ENCODE measurements around the gene ATP8B1. TPM values are rescaled to one million over a fixed set of nuclear protein-coding genes. Genes with fewer than 3 reads are reported as not detected.

The ATP8B1 gene
- total RNA-seq, 4 donors from 2014 or later = 97.3 to 115 (median 103) TPM

DNA sequence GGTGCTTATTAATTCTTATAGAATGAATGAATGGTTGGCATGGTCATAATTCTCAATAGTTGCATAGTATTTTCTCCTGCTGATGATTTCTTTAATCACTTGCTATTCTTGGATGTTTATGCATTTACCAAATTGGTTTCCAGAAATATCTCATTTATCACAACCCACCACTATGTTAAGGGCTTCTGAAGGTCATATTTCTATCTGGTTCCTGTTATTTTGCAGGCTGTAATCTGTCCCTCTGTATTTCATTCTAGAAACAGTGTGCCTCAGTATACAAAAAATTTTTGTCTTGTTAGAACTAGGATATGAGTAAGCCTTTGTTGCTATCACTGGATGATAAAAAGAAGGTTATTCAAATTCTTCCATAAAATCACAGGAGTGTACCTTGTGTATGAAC is 6.1 kb upstream of the ATP8B1 start:
- Histone ChIP-seq H3K9me3 (no peaks in the 10 kb centered on the region), H3K36me3 (no peaks in the 10 kb centered on the region), H3K27me3 (no peaks in the 10 kb centered on the region), H3K4me1 (no peaks in the 10 kb centered on the region), H3K4me3 (no peak overlapping the region), H3K27ac (no peak overlapping the region)
- no peak for TF ChIP-seq POLR2A (IDR thresholded peaks at IDR 0.05)
- TF ChIP-seq, protein P1, sequence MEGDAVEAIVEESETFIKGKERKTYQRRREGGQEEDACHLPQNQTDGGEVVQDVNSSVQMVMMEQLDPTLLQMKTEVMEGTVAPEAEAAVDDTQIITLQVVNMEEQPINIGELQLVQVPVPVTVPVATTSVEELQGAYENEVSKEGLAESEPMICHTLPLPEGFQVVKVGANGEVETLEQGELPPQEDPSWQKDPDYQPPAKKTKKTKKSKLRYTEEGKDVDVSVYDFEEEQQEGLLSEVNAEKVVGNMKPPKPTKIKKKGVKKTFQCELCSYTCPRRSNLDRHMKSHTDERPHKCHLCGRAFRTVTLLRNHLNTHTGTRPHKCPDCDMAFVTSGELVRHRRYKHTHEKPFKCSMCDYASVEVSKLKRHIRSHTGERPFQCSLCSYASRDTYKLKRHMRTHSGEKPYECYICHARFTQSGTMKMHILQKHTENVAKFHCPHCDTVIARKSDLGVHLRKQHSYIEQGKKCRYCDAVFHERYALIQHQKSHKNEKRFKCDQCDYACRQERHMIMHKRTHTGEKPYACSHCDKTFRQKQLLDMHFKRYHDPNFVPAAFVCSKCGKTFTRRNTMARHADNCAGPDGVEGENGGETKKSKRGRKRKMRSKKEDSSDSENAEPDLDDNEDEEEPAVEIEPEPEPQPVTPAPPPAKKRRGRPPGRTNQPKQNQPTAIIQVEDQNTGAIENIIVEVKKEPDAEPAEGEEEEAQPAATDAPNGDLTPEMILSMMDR (IDR thresholded peaks at IDR 0.05) = no peak
- DNase-seq = no peak

DNA sequence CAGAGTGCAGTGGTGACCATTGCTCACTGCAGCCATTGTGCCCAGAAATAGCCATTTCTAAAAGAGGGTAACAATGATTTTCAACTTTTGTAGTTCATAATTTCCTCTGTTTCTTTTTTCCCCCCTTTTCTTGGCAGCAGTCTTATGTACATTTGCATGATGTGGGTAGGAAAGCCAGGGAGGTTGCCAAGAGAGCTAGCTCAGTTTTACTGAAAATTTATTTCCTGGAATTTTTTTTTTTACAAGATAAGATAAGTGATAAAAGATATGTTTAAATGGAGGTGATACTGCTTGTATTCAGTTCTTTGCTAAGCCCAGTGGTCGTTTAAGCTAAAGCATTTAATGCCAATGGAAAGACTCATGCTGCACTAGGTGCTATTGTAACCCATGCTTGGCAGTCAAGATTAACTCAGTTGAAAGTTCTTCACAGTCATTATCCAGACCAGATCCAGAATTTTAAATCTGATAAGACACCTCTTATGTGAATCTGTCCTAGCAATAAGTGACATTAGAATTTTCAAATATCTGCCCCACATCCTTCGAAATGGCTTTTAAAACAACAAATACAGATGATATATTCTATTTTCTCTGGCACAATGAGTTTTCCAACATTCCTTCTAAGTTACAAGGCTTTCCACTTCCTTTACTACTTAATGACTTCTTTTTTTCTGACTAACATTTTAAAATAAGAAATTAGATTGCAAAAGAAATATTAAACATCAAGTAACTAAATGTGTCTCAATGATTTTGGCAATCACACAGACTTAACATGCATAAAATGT is 4.4 kb upstream of the ATP8B1 start:
- H3K27ac ChIP-seq = peak overlapping the region in 1 of 4 donors; percentile 35
- H3K4me1 ChIP-seq = peaks cover 0 to 7% (median 1%) of the 10 kb centered on the region in 4 donors
- TF ChIP-seq, protein P1 (IDR thresholded peaks at IDR 0.05) = no peak
- TF ChIP-seq POLR2A (IDR thresholded peaks at IDR 0.05) = no peak
- H3K27me3 ChIP-seq = no peaks in the 10 kb centered on the region
- H3K36me3 ChIP-seq = no peaks in the 10 kb centered on the region
- H3K4me3 ChIP-seq = no peak overlapping the region
- H3K9me3 ChIP-seq = no peaks in the 10 kb centered on the region
- peak in 1 of 3 donors; percentile 5 for DNase-seq

DNA sequence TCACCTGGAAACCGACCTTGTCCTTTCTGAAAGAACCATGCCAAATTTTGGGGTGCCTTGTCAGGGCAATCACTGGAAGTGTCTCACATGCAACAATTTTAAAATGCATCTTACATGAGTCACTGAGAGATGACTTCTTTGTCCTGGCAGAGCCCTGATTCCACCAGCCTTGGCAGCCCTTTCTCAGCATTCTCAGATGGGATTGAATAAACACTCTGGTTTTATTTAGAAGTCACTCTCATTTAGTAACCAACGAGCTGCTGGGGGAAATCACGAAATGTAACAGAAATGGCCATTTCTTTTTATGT is 3.8 kb upstream of the ATP8B1 start:
- Histone ChIP-seq H3K36me3 (no peaks in the 10 kb centered on the region), H3K4me3 (no peak overlapping the region), H3K27me3 (no peaks in the 10 kb centered on the region), H3K27ac (peak overlapping the region in 1 of 4 donors; percentile 35), H3K4me1 (peaks cover 0 to 12% (median 4%) of the 10 kb centered on the region in 4 donors), H3K9me3 (no peaks in the 10 kb centered on the region)
- TF ChIP-seq POLR2A (IDR thresholded peaks at IDR 0.05) = no peak
- TF ChIP-seq, protein P1 (IDR thresholded peaks at IDR 0.05) = no peak
- peak in 1 of 3 donors; percentile 50 for DNase-seq

DNA sequence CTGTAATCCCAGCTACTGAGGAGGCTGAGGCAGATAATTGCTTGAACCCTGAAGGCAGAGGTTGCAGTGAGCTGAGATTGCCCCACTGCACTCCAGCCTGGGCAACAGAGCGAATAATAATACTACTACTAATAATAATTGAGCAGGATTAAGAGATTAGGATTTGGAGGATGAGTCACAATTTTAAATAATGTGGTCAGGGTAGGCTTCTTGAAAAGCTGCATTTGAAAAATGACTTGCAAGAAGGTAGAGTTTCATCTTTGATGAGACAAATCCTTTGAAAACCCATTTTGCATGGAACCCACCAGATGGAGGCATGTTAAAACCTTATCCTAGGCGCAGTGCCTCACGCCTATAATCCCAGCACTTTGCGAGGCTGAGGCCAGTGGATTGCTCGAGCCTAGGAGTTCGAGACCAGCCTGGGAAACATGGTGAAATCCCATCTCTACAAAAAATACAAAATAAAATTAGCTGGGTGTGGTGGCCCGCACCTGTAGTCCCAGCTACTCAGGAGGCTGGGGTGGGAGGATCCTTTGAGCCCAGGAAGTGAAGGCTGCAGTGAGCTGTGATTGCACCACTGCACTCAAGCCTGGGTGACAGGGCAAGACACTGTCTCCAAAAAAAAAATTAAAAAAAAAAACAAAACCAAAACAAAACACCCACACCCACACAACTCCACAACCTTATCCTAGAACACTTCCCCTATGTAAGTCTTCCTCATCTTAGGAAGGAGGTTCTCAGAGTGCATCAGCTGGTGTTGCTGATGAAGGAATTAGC is 3.3 kb upstream of the ATP8B1 start:
- no peaks in the 10 kb centered on the region for H3K36me3 ChIP-seq
- no peaks in the 10 kb centered on the region for H3K9me3 ChIP-seq
- H3K4me1 ChIP-seq = peaks cover 0 to 16% (median 4%) of the 10 kb centered on the region in 4 donors
- DNase-seq = peak in 1 of 3 donors; percentile 21
- peak overlapping the region in 1 of 4 donors; percentile 35 for H3K27ac ChIP-seq
- H3K27me3 ChIP-seq = no peaks in the 10 kb centered on the region
- no peak for TF ChIP-seq POLR2A (IDR thresholded peaks at IDR 0.05)
- H3K4me3 ChIP-seq = no peak overlapping the region

DNA sequence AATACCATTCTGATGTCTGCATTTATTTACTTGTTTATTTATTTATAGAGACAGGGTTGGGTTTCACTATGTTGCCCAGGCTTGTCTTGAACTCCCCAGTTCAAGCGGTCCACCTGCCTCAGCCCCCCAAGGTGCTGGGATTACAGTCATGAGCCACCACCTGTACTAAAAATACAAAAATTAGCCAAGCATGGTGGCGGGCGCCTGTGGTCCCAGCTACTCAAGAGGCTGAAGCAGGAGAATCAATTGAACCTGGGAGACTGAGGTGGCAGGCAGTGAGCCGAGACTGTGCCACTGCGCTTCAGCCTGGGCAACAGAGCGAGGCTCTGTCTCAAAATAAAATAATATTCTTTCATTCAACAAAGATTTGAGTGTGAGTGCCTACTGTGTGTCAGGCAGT is 2.0 kb upstream of the ATP8B1 start:
- no peak overlapping the region for H3K4me3 ChIP-seq
- peak in 1 of 3 donors; percentile 39 for DNase-seq
- no peak for TF ChIP-seq POLR2A (IDR thresholded peaks at IDR 0.05)
- TF ChIP-seq, protein P1 (IDR thresholded peaks at IDR 0.05) = no peak
- no peaks in the 10 kb centered on the region for H3K27me3 ChIP-seq
- H3K4me1 ChIP-seq = peaks cover 0 to 16% (median 4%) of the 10 kb centered on the region in 4 donors
- H3K9me3 ChIP-seq = no peaks in the 10 kb centered on the region
- H3K27ac ChIP-seq = no peak overlapping the region
- H3K36me3 ChIP-seq = no peaks in the 10 kb centered on the region

DNA sequence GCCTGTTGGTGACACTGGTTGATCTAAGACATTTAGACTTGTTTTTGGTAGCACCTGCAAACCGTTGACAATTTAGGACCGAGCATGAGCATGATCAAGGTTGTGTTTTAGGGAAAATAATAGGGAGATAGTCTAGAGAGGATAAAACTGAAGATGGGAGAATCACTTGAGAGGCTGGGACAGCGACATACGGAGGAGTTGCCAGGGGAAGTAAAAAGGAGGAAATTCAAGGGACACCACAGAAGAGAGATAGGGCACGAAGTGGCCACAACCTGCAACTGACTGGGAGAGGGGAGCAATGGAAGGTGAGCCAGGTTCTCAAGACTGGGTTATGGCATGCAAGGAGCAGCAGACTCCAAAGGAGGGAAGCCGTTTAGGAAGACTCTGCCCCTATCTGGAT is 1.4 kb upstream of the ATP8B1 start:
- H3K4me1 ChIP-seq = peaks cover 0 to 16% (median 4%) of the 10 kb centered on the region in 4 donors
- H3K27ac ChIP-seq = no peak overlapping the region
- H3K36me3 ChIP-seq = no peaks in the 10 kb centered on the region
- no peaks in the 10 kb centered on the region for H3K9me3 ChIP-seq
- TF ChIP-seq POLR2A (IDR thresholded peaks at IDR 0.05) = no peak
- TF ChIP-seq, protein P1 (IDR thresholded peaks at IDR 0.05) = no peak
- no peaks in the 10 kb centered on the region for H3K27me3 ChIP-seq
- H3K4me3 ChIP-seq = no peak overlapping the region
- DNase-seq = peak in 1 of 3 donors; percentile 17
